Forelimb muscle (tissue), 1 donor: Measurements from ENCODE around the gene AGAP1. TPM values are rescaled to one million over a fixed set of nuclear protein-coding genes. Genes with fewer than 3 reads are reported as not detected.

Experiments used
- DNase-seq: peaks from one replicate; pipeline ENCODE4 v3.0.0-alpha.2; 2013; ENCODE audit warnings: low read depth
- polyA plus RNA-seq: library from polyadenylated mRNA; unstranded; fragments of 120-200 nt; gene quantifications from one replicate; pipeline ENCODE4 v1.2.1, GENCODE V29; 2013; ENCODE audit not compliant: insufficient read length

Gene AGAP1
- polyA plus RNA-seq, 1 donor: 25.9 TPM

- no peak for DNase-seq
Measured at GRCh38 chr2:236171181-236171679, 677.4 kb downstream of the AGAP1 start.

DNA sequence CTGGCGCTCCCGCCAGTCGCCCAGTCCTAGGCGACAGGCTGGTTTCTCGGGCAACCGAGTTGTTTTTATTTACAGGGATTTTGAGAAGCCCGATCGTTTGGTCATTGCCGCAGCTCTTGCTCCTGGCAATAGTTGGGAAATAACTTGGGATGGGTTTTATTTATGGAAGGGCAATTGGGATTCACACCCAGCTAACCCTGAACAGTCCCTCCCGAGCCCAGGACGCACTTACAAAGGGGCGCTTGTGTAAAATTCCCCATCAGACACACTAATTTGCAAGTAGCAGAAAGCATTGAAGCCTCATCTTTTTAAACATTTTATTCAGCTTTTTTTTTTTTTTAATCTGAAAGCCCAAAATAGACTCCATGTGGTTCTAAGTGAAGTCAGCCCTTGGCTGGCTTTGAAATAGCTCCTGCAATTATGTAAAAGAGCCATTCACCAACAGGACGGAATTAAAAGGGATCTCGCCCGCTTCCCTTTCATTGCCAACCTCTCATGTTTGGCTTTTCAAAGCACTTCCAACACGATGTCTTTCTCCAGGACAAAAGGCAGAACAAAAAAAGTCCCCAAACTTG is 677.9 kb downstream of the AGAP1 start:
- no peak for DNase-seq

GRCh38 chr2:236172255-236173035 is 678.6 kb downstream of the AGAP1 start:
- DNase-seq: no peak

- no peak for DNase-seq
Measured at GRCh38 chr2:236173036-236173728, 679.3 kb downstream of the AGAP1 start.

DNA sequence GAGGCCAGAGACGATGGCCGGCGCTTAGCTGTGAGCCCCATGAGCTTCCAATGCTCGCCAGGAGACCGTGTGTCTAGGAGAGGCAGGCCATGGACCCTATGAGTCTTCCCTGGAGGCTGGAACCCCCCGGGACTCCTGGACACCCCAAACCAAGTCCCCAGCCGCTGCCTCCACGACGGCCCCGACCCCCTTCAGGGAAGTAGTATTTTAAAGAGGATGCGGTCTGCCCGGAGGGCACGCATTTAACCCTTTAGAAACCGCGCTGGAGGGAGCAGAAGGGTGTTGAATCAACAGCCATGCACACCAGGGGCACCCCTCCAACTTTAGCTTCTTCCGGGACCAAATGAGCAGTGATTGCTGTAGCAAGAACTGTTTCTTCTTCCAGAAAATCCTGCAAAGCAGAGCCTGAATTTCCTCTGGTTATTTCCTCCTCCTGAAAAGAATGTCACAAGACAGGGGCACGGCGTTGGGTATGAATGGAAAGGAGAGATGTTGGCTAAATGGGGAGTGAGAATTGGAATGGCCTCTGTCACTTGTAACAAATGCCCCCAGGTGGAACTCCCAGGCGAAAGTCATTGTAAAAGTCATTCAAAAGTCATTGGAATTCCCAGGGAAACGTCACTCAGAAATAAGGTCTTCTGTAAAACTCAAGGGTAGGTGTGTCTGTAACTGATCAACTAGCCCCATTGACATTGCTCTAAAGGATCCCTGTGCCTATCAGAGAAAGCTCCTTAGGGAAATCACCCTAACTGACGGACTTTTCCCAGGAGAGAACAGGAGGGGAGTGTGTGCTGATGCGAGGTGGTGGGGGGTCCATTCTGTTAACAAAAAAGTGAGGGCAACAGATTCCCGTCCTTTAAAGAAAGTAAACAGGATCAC is 680.1 kb downstream of the AGAP1 start:
- no peak for DNase-seq

GRCh38 chr2:236175548-236176150 is 681.8 kb downstream of the AGAP1 start:
- DNase-seq: no peak

DNA sequence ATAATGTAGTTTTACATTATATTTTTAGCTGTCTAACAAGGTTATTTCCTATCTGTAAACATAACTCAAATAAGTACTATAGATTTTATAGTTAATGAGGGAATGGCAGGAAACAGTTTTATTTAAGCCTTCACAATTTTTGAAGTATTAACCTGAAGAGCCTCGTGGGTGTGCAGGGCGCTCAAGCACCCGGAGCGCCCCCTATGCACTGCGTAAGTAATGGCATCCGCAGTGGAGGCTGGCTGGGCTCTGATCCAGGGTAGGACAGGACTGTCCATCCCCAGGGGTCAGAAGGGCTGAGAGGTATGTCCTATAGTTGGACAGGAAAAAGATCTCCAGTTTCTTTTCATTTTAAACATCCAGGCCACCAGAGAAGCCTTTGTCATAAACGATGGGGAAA is 682.6 kb downstream of the AGAP1 start:
- DNase-seq: no peak

DNA sequence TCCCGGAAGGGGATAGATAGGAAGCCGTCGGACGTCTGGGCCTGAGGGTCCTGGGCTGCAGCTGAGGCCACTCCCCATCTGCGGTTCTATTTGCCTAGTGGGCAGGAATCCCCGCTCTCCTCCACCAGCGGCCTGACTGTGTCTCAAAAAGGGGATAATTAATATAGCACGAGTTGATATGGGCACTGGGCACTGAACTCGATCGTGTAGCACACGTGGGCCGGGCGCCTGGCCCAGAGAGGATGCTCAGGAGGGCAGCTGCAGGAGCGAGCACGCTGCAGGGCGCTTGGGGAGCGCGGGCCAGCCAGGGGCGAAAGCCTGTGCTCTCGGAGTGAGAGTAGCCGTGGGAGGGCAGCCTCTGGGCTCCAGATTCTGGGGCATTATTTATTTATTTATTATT is 683.1 kb downstream of the AGAP1 start:
- DNase-seq: no peak

- DNase-seq: no peak
Measured at GRCh38 chr2:236177604-236177966, 683.7 kb downstream of the AGAP1 start.

- no peak for DNase-seq
Measured at GRCh38 chr2:236177967-236178889, 684.4 kb downstream of the AGAP1 start.

DNA sequence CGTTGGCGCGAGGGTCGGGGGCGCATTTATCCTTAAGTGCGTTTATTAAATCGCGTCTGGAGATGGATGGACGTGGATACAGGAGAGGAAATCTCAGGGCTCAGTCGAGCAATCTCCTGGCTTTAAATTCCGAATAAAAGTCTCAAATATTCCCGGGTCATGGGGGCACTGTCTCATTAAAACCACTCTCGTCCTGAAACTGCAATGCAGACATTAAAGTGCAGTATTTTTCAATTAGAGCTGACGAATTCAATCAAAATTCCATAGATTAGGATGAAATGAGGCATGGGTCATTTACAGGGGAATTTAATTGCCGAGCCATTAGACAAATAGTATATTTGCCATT is 685.0 kb downstream of the AGAP1 start:
- no peak for DNase-seq

DNA sequence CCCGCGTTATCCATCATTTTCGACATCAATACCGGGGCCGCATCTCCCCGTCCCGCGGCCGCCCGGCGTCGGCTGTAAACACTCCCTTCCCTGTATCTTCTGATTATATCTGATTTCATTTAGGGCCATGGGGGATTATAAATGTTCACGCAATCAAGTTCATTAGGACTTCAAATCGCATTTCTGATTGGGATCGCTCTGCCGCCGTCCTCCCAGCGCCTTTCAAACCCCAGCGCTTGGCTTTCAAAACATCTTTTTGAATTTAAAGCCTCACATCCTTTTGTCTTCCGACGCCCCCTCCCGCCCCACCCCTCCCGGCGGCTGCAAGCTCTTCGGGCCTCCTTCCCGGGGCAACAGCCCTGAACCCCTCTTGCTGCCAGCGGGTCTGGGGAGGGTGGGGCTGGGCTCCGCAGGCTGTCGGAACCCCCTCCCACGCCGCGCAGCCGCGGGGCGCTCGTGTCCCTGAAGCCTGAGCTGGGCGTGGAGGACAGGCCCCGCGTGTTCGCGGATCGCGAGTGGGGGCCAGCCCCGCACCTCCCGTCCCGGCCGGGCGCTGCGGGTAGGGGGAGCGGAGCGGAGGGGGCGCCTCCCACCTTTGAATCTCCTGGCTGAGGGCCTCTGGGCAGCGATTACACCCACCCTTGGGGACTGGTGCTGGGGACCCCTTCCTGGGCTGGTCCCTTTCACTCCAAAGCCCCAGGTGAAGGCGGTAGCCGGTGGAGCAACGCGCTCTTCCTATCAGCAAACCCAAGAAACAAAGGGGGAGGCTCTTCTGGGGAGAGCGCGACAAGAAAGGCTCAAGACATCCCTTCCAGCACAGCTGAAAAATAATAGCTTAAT is 685.6 kb downstream of the AGAP1 start:
- DNase-seq: no peak

DNA sequence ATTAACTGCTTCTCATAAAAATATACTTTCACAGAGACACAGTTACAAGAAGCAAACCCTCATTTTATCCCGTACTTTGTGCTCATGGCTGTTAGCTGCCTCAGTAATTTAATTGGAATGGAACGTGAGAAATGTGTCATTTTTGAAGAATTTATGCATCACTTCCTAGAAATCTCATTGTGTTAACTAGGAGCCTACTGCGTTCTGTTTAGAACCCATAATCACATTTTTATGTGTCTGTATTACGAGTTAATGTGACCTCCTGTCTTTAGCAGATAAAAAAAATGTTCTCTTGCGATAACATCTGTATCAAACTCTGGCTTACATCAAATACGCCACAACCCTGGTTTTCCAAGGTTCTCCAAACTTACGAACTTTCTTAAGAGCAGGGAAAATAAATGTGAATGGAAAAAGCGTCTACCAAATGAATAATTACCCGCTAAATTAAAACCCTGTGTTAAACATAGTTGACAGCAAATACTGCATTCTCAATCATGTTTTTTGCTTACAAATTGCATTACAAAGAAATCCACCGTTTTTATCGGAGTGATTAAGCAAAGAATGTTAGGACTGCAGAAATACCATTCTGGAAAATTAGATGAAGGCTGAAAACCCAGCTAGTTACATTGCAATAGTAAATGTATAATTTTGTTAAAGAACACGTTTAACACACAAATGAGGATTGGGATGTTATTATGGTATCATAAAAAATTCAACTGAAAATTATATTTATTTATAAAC is 686.4 kb downstream of the AGAP1 start:
- no peak for DNase-seq

- DNase-seq: no peak
Measured at GRCh38 chr2:236180831-236181453, 687.1 kb downstream of the AGAP1 start.
